CD4-positive, alpha-beta T cell treated with Interleukin-2 at 100 ng/mL for 4 hours (primary cell): ENCODE results near the gene ZGLP1.
"Not testable (repeated sequence)": the region's sequence is repeated elsewhere in the genome, so short reads cannot be mapped to it uniquely, and the experiment has no call there.

Experiments
- DNase-seq: peaks from one replicate; pipeline ENCODE4 v3.0.0-alpha.2; 2020; ENCODE audit warnings: low spot score

ZGLP1 gene

GRCh38 chr19:10309423-10309822, at the start of gene ZGLP1:
ZGLP1 (minus strand) TSS chr19:10309815.
- no peak for DNase-seq

GRCh38 chr19:10356431-10356830, 46.8 kb upstream of the ZGLP1 start:
- no peak for DNase-seq

DNA sequence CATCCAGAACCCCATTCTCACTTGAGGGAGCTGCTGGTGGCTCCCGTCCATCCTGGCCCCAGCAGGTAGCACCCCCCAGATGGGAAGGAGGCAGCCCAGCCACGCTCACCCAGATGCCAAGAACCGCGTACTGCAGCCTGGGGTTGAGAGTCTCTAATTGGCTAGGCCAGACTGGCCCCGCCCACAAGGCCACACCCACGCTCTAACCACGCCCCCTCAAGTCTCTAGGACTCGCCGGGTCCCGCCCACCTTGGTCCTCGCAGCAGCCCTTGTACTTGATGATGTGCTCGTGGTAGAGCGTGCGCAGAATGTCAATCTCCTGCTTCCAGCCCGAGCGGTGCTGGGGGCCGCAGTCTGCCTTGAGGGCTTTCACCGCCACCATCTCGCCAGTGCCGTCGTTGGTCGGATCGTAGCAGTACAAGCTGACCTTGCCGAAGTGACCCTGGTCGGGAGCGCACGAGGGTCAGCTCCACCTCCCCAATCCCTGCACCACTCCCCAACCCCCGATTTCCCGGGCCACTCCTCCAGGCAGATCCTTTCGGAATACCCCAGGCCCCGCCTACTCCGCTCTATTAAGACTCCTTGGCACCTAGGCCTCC, 44.3 kb upstream of the ZGLP1 start:
- no peak for DNase-seq

GRCh38 chr19:10352764-10353671, 43.4 kb upstream of the ZGLP1 start:
- no peak for DNase-seq

DNA sequence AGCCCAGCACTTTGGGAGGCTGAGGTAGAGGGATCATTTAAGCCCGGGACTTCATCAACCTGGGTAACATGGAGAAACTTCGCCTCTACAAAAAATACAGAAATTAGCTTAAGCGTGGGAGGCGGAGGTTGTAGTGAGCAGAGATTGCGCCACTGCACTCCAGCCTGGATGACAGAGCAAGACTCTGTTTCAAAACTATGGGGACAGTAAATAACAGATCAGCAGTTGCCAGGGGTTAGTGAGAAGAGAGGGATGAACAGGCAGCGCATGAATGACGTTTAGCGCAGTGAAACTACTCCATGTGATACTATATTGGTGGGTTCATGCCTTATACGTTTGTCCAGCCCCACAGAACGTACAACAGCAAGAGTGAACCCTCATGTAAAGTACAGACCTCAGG, 36.9 kb upstream of the ZGLP1 start:
- DNase-seq = no peak

- DNase-seq = no peak
Observed at GRCh38 chr19:10344780-10345179, 35.2 kb upstream of the ZGLP1 start.

DNA sequence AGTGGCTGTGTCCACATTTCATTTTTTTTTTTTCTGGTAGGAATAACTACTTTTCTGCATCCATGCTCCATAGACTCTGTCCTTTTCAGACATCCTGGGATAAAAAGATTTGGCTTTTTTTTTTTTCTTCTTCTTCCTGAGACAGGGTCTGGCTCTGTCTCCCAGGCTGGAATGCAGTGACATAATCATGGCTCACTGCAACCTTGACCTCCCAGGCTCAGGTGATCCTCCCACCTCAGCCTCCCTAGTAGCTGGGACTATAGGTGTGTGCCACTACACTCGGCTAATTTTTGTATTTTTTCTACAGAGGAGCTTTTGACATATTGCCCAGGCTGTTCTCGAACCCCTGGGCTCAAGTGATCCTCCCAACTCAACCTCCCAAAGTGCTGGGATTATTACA, 33.9 kb upstream of the ZGLP1 start:
- DNase-seq = no peak

GRCh38 chr19:10339977-10340376, 30.4 kb upstream of the ZGLP1 start:
- no peak for DNase-seq

GRCh38 chr19:10339380-10339960, 29.9 kb upstream of the ZGLP1 start, which contains the start of gene ICAM3:
ICAM3 (minus strand) TSS chr19:10339624; CDS start chr19:10339614, 10 bp downstream.
- DNase-seq = peak; percentile 66

- DNase-seq = no peak
Observed at GRCh38 chr19:10338940-10339339, 29.3 kb upstream of the ZGLP1 start.

DNA sequence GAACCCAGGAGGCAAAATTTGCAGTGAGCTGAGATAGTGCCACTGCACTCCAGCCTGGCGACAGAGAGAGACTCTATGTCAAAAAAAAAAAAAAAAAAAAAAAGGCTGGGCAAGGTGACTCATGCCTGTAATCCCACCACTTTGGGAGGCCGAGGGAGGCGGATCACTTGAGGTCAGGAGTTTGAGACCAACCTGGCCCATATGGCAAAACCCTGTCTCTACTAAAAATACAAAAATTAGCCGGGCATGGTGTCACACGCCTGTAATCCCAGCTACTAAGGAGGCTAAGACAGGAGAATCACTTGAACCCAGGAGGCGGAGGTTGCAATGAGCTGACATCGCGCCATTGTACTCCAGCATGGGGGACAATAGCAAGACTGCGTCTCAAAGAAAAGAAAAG, 27.1 kb upstream of the ZGLP1 start:
- not testable (repeated sequence) for DNase-seq

GRCh38 chr19:10335352-10335985, 25.9 kb upstream of the ZGLP1 start:
- DNase-seq = no peak

DNA sequence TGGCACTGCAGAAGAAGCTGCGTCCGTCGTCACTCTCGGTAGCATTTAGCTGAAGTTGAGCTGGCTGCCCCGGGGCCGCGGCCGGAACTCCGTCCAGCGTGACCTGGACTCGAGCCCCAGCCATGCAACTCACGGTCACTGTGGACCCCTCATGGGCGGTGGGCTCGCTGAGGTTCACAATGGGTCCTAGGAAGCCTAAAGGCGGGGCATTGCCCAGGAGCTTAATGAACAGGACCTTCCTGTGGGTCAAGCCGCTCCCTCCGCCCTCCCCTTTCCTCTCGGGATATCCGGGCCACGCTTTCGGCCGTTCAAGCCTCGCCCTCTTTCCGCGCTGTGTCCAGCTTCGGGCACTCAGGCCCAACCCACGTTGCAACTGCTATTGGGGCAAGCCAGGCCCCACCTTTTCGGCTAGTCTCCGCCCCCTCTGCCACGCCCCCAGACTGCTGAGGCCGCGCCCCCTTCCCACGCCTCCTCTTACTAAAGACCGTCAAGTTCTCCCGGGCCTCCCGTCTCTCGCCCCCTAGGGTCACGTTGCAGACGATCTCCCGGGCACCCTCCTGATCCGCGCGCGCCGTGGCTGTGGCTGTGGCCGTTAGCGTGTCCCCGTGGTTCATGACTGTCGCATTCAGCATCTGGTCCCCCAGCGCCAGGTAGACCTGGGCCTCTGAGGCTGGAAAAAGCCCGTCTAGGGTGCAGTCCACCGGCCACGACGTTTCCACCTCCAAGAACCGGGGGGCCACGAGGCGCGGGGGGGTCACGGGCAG, 25.2 kb upstream of the ZGLP1 start:
- DNase-seq = no peak

DNA sequence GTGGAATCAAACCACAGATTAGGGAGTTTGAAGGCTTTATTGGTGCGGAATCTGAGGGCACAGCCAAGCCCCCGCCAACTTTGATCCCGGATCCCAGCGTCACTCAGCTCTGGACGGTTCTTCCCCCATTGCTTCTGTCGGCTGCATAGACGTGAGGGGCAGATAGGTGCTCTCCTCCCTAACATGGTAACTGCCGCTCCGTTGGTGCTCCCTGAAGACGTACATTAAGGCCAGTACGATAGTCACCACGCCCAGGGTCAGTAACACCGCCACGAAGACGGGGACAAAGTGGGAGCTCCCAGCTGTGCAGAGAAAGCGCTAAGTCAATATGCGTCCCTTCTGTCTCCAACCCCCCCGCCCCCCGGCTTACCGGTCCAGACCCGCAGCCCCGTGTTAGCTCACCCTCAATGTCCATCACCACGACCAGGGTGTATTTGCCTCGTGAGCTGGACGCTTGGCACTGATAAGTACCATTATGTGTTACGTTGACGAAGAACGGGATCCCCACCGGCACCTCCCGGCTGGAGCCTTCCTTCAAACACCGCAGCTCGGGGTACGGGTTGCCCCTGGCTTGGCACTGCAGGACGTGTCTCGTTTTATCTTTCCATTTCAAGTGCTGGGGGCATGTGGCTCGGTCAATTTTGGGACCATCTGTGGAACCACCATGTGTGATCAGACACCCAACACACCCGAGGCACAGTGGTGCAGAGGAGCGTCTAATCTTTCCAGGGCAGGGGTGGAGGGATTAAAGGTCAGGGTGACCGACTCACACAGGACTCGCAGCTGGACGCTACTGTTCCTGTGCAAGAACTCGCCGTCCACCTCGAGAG, 24.4 kb upstream of the ZGLP1 start:
- no peak for DNase-seq

- DNase-seq = peak; percentile 98
Observed at GRCh38 chr19:10332965-10333757, 23.5 kb upstream of the ZGLP1 start, which contains the start of gene RAVER1. RAVER1 (minus strand) TSS chr19:10333529; CDS start chr19:10333507, 22 bp downstream.

GRCh38 chr19:10332158-10332964, 22.7 kb upstream of the ZGLP1 start:
- DNase-seq = no peak

DNA sequence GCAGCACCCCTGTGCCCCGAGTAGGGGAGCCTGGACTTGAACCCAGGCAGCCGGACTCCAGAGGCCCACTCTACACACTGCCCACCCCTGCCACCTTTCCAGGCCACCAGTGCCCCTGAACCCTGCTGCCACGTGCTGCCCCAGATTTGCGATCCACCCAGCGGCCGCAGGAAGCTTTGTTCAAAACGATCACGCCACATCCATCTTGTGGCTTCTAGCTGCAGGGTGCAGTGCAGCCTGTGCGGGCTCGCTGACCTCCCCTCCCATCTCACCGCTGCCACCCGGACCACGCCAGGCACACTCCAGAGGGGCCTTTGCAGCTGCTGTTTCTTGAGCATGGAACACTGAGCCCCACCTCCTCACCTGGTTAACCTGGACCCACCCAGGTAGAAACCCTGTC, 19.9 kb upstream of the ZGLP1 start:
- DNase-seq = no peak

DNA sequence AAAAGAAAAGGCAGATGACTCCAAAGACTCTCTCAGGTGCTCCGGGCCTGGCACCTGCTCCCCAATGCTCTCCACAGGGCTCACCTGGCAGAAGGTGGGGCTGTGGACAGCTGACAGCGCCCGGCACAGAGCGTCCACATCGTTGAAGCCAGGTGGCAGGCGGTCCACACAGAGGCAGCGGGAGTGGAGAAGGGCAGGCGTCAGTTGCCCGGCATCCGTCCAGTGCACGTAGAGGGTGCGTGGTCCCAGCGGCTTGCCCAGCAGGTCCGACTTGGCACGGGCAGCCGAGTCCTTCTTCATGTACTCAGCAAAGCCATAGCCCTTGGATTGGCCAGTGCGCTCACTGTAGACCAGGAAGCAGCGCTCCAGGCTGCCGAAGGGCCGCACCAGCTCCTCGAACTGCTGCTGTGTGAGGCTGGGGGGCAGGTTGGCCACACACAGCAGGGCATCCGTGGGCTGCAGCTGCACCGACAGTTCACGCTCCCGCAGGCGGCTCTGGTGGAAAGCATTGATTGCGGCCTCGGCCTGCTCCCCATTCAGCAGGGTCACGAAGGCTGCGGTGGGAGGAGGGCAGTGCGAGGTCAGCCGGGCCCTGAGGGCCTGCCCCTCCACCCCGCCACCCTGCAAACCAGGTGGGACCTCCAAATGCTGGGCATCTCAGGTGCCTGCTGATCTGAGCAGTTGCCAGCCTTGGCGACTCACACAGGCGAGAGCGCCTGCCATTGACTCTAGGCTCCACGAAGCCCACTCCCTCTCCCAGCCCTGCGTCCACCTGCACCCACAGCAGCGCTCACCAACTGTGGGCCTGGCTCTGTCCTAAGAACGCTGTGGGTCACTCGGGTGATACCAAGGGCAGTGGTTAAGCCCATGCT, 19.2 kb upstream of the ZGLP1 start:
- DNase-seq = no peak
